GM23338 (cell line): ENCODE data around the gene PLET1. TPM values are rescaled to one million over a fixed set of nuclear protein-coding genes. Genes with fewer than 3 reads are reported as not detected.

Experiments
- ATAC-seq: fragments of 200-7000 bp; cut with Tn5 transposase; 3 replicates; pipeline ENCODE4 v1.9.1; 2020
- DNase-seq: peaks from one replicate; pipeline ENCODE4 v3.0.0-alpha.2; 2015; ENCODE audit warnings: low spot score
- H2AFZ ChIP-seq: fragments of 200-600 bp; sonication (generic); 2 replicates; pipeline ENCODE4 v1.8.0; 2016; ENCODE audit warnings: antibody characterized with exemption, mild to moderate bottlenecking, moderate library complexity
- H3F3A ChIP-seq: fragments of 200-600 bp; sonication (generic); replicated peaks from 2 replicates; pipeline ENCODE4 v1.8.0; 2017; ENCODE audit warnings: antibody characterized with exemption, mixed run types, low read depth
- H3K27ac ChIP-seq: fragments of 200-600 bp; sonication (generic); 2 replicates; pipeline ENCODE4 v1.6.1; 2016; ENCODE audit warnings: low read depth
- H3K27me3 ChIP-seq: fragments of 200-600 bp; sonication (generic); 2 replicates; pipeline ENCODE4 v1.8.0; 2016; ENCODE audit warnings: mild to moderate bottlenecking, mixed run types, moderate library complexity; ENCODE audit not compliant: insufficient read depth
- H3K36me3 ChIP-seq: fragments of 200-600 bp; sonication (generic); 2 replicates; pipeline ENCODE4 v1.8.0; 2016; ENCODE audit warnings: mild to moderate bottlenecking; ENCODE audit not compliant: insufficient read depth
- H3K4me1 ChIP-seq: fragments of 200-600 bp; sonication (generic); 2 replicates; pipeline ENCODE4 v1.8.0; 2016; ENCODE audit warnings: mild to moderate bottlenecking, moderate library complexity; ENCODE audit not compliant: insufficient read depth
- H3K4me2 ChIP-seq: fragments of 200-600 bp; sonication (generic); 2 replicates; pipeline ENCODE4 v1.7.1; 2017; ENCODE audit warnings: mixed run types
- H3K4me3 ChIP-seq: fragments of 200-600 bp; sonication (generic); 2 replicates; pipeline ENCODE4 v1.6.1; 2016; ENCODE audit warnings: mixed run types
- H3K79me2 ChIP-seq: fragments of 200-600 bp; sonication (generic); replicated peaks from 2 replicates; pipeline ENCODE4 v1.8.0; 2017; ENCODE audit warnings: mild to moderate bottlenecking; ENCODE audit not compliant: insufficient read depth
- H3K9me2 ChIP-seq: fragments of 200-600 bp; sonication (generic); 2 replicates; pipeline ENCODE4 v1.8.0; 2017; ENCODE audit not compliant: insufficient read depth
- H4K20me1 ChIP-seq: fragments of 200-600 bp; sonication (generic); replicated peaks from 2 replicates; pipeline ENCODE4 v1.8.0; 2017; ENCODE audit warnings: mild to moderate bottlenecking; ENCODE audit not compliant: insufficient read depth
- H3K27ac Mint-ChIP-seq: 2 replicates; pipeline ENCODE4 v1.8.0; 2020; ENCODE audit warnings: inconsistent platforms, mild to moderate bottlenecking, moderate library complexity, mixed read lengths
- H3K27me3 Mint-ChIP-seq: 3 replicates; pipeline ENCODE4 v1.8.0; 2022; ENCODE audit warnings: low read depth, mild to moderate bottlenecking, moderate library complexity, mixed read lengths, inconsistent platforms; ENCODE audit not compliant: insufficient read depth, poor library complexity
- H3K36me3 Mint-ChIP-seq: 3 replicates; pipeline ENCODE4 v1.8.0; 2021; ENCODE audit warnings: low read depth, mild to moderate bottlenecking, inconsistent platforms, moderate library complexity, mixed read lengths
- H3K4me1 Mint-ChIP-seq: 3 replicates; pipeline ENCODE4 v1.8.0; 2020; ENCODE audit warnings: mild to moderate bottlenecking, inconsistent platforms, mixed read lengths
- H3K4me3 Mint-ChIP-seq: 3 replicates; pipeline ENCODE4 v1.8.0; 2021; ENCODE audit warnings: moderate library complexity, mild to moderate bottlenecking, inconsistent platforms, mixed read lengths
- H3K9me3 Mint-ChIP-seq: 3 replicates; pipeline ENCODE4 v1.8.0; 2020; ENCODE audit warnings: moderate library complexity, mild to moderate bottlenecking, inconsistent platforms, mixed read lengths
- CREB1 ChIP-seq: fragments of 250-450 bp; sonication (Bioruptor Pico); IDR thresholded peaks from 2 replicates; pipeline ENCODE4 v1.5.0; 2020; ENCODE audit warnings: low read depth, mild to moderate bottlenecking, moderate library complexity
- CTCF ChIP-seq, 2 experiments: fragments of 200-600 bp in 1 of 2; sonication (generic) in 1 of 2; conservative IDR thresholded peaks; 2 replicates each; pipeline versions ENCODE4 v1.5.1 to v1.6.1; 2016 to 2017; ENCODE audit warnings: antibody characterized with exemption in 2 of 2, low read depth in 2 of 2, mild to moderate bottlenecking in 2 of 2, moderate library complexity in 1 of 2
- EZH2 ChIP-seq: fragments of 200-600 bp; sonication (generic); IDR thresholded peaks from one replicate; pipeline ENCODE4 v1.8.0; 2017; ENCODE audit warnings: antibody characterized with exemption, mild to moderate bottlenecking, low read depth; ENCODE audit not compliant: unreplicated experiment
- EZH2phosphoT487 ChIP-seq: fragments of 200-600 bp; sonication (generic); IDR thresholded peaks from one replicate; pipeline ENCODE4 v1.8.1; 2018; ENCODE audit warnings: antibody characterized with exemption; ENCODE audit not compliant: unreplicated experiment
- JUNB ChIP-seq: IDR thresholded peaks from one replicate; pipeline ENCODE4 v1.6.1; 2016; ENCODE audit warnings: antibody characterized with exemption; ENCODE audit not compliant: unreplicated experiment
- POLR2AphosphoS5 ChIP-seq: IDR thresholded peaks from 2 replicates; pipeline ENCODE4 v1.6.1; 2016; ENCODE audit warnings: antibody characterized with exemption, low read depth
- STAT1 ChIP-seq: IDR thresholded peaks from one replicate; pipeline ENCODE4 v1.6.1; 2016; ENCODE audit warnings: antibody characterized with exemption; ENCODE audit not compliant: unreplicated experiment
- ZNF114 ChIP-seq: fragments of 250-450 bp; sonication (Bioruptor Pico); IDR thresholded peaks from 2 replicates; pipeline ENCODE4 v1.5.0; 2020; ENCODE audit warnings: mild to moderate bottlenecking, moderate library complexity
- ZNF331 ChIP-seq: fragments of 250-450 bp; sonication (Bioruptor Pico); IDR thresholded peaks from 2 replicates; pipeline ENCODE4 v1.5.0; 2020; ENCODE audit warnings: low read depth, mild to moderate bottlenecking, moderate library complexity
- polyA plus RNA-seq: library from polyadenylated mRNA; unstranded; fragments of >200 nt; fragmentation: Nextera tagmentation; extraction: Ambion mirVana; gene quantifications from 2 replicates; pipeline ENCODE4 v1.2.1, GENCODE V29; 2016
- total RNA-seq: library from RNA; depleted of rRNA; stranded (reverse); fragments of >200 nt; shearing (Covaris generic); gene quantifications from 2 replicates; pipeline ENCODE4 v1.2.3, GENCODE V29; 2014
- TF ChIP-seq, protein P1 (sequence below): IDR thresholded peaks from 2 replicates; pipeline ENCODE4 v1.6.1; 2016; ENCODE audit warnings: antibody characterized with exemption
- TF ChIP-seq, protein P2 (sequence below): IDR thresholded peaks from one replicate; pipeline ENCODE4 v1.6.1; 2018; ENCODE audit warnings: antibody characterized with exemption; ENCODE audit not compliant: unreplicated experiment

PLET1 gene
- total and polyA plus RNA-seq, 2 experiments from 2014 or later: not detected

DNA sequence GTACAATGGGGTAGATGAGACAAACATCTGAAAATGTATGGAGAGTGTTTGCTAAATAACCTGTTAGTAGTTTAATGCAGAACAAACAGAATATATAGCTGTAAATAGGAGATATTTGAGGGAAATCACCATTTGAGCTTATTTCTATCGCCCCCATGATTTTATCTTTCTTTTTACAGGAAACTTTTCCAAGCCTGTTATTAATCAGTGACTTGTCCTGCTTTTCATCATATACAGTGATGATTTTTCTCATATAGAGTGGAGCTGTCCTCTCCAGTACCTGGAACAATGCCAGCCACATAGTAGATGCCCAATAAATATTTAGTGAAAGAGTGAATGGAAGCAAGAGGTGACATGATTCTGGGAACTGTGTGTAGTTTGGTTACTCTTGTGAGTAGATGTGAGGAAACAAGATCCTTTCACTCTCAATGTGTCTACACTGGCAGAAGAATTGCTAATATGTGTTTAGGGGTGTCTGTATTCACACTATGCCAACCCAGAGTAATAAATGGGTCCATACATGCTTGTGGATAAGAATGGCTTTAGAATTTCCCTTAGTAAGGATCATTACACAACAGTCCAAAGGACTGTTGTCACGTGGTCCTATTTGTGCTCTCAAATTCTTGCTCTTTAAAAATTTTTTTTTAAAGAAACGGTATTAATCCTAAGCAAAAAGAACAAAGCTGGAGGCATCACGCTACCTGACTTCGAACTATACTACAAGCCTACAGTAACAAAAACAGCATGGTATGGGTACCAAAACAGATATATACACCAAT lies 36.7 kb downstream of the PLET1 start (continued):
- no peak for TF ChIP-seq CTCF (conservative IDR thresholded peaks at IDR 0.05; ENCODE audit: low read depth in 2 of 2)
- no peak for TF ChIP-seq JUNB
- TF ChIP-seq, protein P1, sequence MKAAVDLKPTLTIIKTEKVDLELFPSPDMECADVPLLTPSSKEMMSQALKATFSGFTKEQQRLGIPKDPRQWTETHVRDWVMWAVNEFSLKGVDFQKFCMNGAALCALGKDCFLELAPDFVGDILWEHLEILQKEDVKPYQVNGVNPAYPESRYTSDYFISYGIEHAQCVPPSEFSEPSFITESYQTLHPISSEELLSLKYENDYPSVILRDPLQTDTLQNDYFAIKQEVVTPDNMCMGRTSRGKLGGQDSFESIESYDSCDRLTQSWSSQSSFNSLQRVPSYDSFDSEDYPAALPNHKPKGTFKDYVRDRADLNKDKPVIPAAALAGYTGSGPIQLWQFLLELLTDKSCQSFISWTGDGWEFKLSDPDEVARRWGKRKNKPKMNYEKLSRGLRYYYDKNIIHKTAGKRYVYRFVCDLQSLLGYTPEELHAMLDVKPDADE: no peak
- no peak for TF ChIP-seq EZH2phosphoT487
- TF ChIP-seq ZNF114 (CRISPR knock-in tag): no peak
- TF ChIP-seq, protein P2, sequence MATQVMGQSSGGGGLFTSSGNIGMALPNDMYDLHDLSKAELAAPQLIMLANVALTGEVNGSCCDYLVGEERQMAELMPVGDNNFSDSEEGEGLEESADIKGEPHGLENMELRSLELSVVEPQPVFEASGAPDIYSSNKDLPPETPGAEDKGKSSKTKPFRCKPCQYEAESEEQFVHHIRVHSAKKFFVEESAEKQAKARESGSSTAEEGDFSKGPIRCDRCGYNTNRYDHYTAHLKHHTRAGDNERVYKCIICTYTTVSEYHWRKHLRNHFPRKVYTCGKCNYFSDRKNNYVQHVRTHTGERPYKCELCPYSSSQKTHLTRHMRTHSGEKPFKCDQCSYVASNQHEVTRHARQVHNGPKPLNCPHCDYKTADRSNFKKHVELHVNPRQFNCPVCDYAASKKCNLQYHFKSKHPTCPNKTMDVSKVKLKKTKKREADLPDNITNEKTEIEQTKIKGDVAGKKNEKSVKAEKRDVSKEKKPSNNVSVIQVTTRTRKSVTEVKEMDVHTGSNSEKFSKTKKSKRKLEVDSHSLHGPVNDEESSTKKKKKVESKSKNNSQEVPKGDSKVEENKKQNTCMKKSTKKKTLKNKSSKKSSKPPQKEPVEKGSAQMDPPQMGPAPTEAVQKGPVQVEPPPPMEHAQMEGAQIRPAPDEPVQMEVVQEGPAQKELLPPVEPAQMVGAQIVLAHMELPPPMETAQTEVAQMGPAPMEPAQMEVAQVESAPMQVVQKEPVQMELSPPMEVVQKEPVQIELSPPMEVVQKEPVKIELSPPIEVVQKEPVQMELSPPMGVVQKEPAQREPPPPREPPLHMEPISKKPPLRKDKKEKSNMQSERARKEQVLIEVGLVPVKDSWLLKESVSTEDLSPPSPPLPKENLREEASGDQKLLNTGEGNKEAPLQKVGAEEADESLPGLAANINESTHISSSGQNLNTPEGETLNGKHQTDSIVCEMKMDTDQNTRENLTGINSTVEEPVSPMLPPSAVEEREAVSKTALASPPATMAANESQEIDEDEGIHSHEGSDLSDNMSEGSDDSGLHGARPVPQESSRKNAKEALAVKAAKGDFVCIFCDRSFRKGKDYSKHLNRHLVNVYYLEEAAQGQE: no peak
- no peak for TF ChIP-seq ZNF331 (CRISPR knock-in tag)
- TF ChIP-seq CREB1 (CRISPR knock-in tag): no peak
- TF ChIP-seq STAT1: no peak
- TF ChIP-seq POLR2AphosphoS5: no peak

DNA sequence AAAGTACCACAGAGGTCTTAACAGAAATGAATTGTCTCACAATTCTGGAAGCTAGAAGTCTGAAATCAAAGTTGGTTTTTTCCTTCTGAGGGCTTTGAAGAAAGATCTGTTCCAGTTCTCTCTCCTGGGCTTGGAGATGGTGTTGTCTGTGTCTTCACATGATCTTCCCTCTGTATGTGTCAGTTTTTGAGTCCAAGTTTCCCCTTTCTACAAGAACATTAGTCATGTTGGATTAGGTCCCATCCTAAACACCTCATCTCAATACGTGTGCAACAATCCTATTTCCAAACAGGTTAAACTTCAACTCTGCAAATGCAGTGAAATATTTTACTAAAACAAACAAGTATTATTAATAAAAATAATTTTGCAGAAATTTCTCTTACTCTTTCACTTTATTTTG lies 37.5 kb downstream of the PLET1 start:
- H3K27ac Mint-ChIP-seq: no peak overlapping the region
- TF ChIP-seq JUNB (no peak), POLR2AphosphoS5 (no peak), STAT1 (no peak), ZNF114 (CRISPR knock-in tag) (no peak), CTCF (conservative IDR thresholded peaks at IDR 0.05; ENCODE audit: low read depth in 2 of 2) (no peak), EZH2 (no peak), ZNF331 (CRISPR knock-in tag) (no peak)
- TF ChIP-seq, protein P2: no peak

More for the DNA sequence above, 37.5 kb downstream of the PLET1 start:
- ATAC-seq (no peak), DNase-seq (no peak)
- Histone ChIP-seq H4K20me1 (0 out of 2 replicates have a peak, but pooled peaks cover under 1% of the 10 kb centered on the region), H3F3A (no peaks in the 10 kb centered on the region), H3K4me2 (no peak overlapping the region), H3K4me3 (no peak overlapping the region), H3K4me1 (peaks cover 7% of the 10 kb centered on the region; the same call in 1 of the 2 replicates), H2AFZ (no peak overlapping the region), H3K27me3 (no peaks in the 10 kb centered on the region; the same call in 1 of the 2 replicates), H3K9me2 (no peaks in the 10 kb centered on the region), H3K27ac (no peak overlapping the region), H3K79me2 (peaks cover 15% of the 10 kb centered on the region), H3K36me3 (no peaks in the 10 kb centered on the region)
- peaks cover 8% of the 10 kb centered on the region for H3K4me1 Mint-ChIP-seq
- no peaks in the 10 kb centered on the region for H3K36me3 Mint-ChIP-seq
- H3K27me3 Mint-ChIP-seq: peaks cover 9% of the 10 kb centered on the region
- H3K4me3 Mint-ChIP-seq: no peak overlapping the region
- no peaks in the 10 kb centered on the region for H3K9me3 Mint-ChIP-seq
